Breast epithelium (tissue), 4 donors: ENCODE data around the gene METTL1. TPM values are rescaled to one million over a fixed set of nuclear protein-coding genes. Genes with fewer than 3 reads are reported as not detected.
"Not testable (repeated sequence)": the region's sequence is repeated elsewhere in the genome, so short reads cannot be mapped to it uniquely, and the experiment has no call there.

Experiments used
- DNase-seq, 2 donors: peaks; one replicate each; pipeline ENCODE4 v3.0.0-alpha.2; 2019; ENCODE audit warnings: low spot score in 2 of 2
- H3K27ac ChIP-seq, 2 donors: fragments of 200-600 bp; sonication (generic) in 1 of 2; one replicate each; pipeline ENCODE4 v1.5.1; 2016 to 2019; ENCODE audit warnings: mild to moderate bottlenecking in 1 of 2
- H3K27me3 ChIP-seq, 2 donors: fragments of 200-600 bp; sonication (generic) in 1 of 2; one replicate each; pipeline versions ENCODE4 v1.5.1 to v1.6.0; 2017 to 2019; ENCODE audit warnings: control low read depth in 1 of 2, mild to moderate bottlenecking in 1 of 2
- H3K36me3 ChIP-seq: fragments of 200-600 bp; one replicate; pipeline ENCODE4 v1.5.1; 2019
- H3K4me1 ChIP-seq, 2 donors: fragments of 200-600 bp; sonication (generic); one replicate each; pipeline ENCODE4 v1.5.1; 2016 to 2019; ENCODE audit warnings: control low read depth in 1 of 2
- H3K4me3 ChIP-seq, 3 donors: fragments of 200-600 bp; sonication (generic); 1 replicate in 2 of 3; 2 replicates in 1 of 3; pipeline ENCODE4 v1.5.1; 2016 to 2019; ENCODE audit warnings: mild to moderate bottlenecking in 3 of 3, moderate library complexity in 2 of 3
- H3K9me3 ChIP-seq, 2 donors: fragments of 200-600 bp; sonication (generic) in 1 of 2; one replicate each; pipeline ENCODE4 v1.5.1; 2016 to 2019; ENCODE audit warnings: control low read depth in 1 of 2
- POLR2A ChIP-seq: fragments of 450-650 bp; IDR thresholded peaks from one replicate; pipeline ENCODE4 v1.6.1; 2016; ENCODE audit warnings: antibody characterized with exemption, mild to moderate bottlenecking, moderate library complexity
- POLR2AphosphoS5 ChIP-seq, 3 donors: sonication (generic); formaldehyde crosslinking; IDR thresholded peaks; one replicate each; pipeline ENCODE4 v1.6.1; 2017; ENCODE audit warnings: antibody characterized with exemption in 3 of 3
- intact Hi-C: fragments of 100-400 bp; cut with DNase I; formaldehyde crosslinking; loops from one replicate; pipeline ENCODE4 v1.15.1; 2023; ENCODE audit warnings: low total_unique reads
- total RNA-seq, 3 donors: library from RNA; depleted of rRNA; stranded (reverse); fragments of >200 nt; gene quantifications; one replicate each; pipeline ENCODE4 v1.1.0, GENCODE V29; 2016
- TF ChIP-seq, protein P1 (sequence below), 3 donors: fragments of 450-650 bp; IDR thresholded peaks; one replicate each; pipeline ENCODE4 v1.5.1; 2016 to 2017; ENCODE audit warnings: antibody characterized with exemption in 3 of 3, mild to moderate bottlenecking in 3 of 3, moderate library complexity in 3 of 3

The METTL1 gene
- total RNA-seq, 3 donors from 2014 or later, result 4.8 to 12.6 (median 8.2) TPM

GRCh38 chr12:57723630-57723962 is 48.3 kb downstream of the METTL1 start:
- DNase-seq, result no peak
- Histone ChIP-seq H3K36me3 (no peaks in the 10 kb centered on the region), H3K27ac (no peak overlapping the region), H3K4me1 (peaks cover 0 to 5% of the 10 kb centered on the region in 2 donors), H3K27me3 (no peaks in the 10 kb centered on the region), H3K4me3 (no peak overlapping the region), H3K9me3 (no peaks in the 10 kb centered on the region)
- TF ChIP-seq POLR2AphosphoS5 (IDR thresholded peaks at IDR 0.05) (no peak), POLR2A (no peak)
- TF ChIP-seq, protein P1, sequence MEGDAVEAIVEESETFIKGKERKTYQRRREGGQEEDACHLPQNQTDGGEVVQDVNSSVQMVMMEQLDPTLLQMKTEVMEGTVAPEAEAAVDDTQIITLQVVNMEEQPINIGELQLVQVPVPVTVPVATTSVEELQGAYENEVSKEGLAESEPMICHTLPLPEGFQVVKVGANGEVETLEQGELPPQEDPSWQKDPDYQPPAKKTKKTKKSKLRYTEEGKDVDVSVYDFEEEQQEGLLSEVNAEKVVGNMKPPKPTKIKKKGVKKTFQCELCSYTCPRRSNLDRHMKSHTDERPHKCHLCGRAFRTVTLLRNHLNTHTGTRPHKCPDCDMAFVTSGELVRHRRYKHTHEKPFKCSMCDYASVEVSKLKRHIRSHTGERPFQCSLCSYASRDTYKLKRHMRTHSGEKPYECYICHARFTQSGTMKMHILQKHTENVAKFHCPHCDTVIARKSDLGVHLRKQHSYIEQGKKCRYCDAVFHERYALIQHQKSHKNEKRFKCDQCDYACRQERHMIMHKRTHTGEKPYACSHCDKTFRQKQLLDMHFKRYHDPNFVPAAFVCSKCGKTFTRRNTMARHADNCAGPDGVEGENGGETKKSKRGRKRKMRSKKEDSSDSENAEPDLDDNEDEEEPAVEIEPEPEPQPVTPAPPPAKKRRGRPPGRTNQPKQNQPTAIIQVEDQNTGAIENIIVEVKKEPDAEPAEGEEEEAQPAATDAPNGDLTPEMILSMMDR (IDR thresholded peaks at IDR 0.05), result no peak
- intact Hi-C loops, result no loop called here

GRCh38 chr12:57722716-57723629 is 48.9 kb downstream of the METTL1 start:
- TF ChIP-seq POLR2AphosphoS5 (IDR thresholded peaks at IDR 0.05) (no peak), POLR2A (no peak)
- TF ChIP-seq, protein P1 (IDR thresholded peaks at IDR 0.05), result no peak
- Histone ChIP-seq H3K4me3 (no peak overlapping the region), H3K27me3 (no peaks in the 10 kb centered on the region), H3K36me3 (peaks cover 4% of the 10 kb centered on the region), H3K27ac (no peak overlapping the region), H3K4me1 (peaks cover 0 to 5% of the 10 kb centered on the region in 2 donors), H3K9me3 (no peaks in the 10 kb centered on the region)
- peak in 1 of 2 donors; percentile 12 for DNase-seq
- intact Hi-C loops, result no loop called here

DNA sequence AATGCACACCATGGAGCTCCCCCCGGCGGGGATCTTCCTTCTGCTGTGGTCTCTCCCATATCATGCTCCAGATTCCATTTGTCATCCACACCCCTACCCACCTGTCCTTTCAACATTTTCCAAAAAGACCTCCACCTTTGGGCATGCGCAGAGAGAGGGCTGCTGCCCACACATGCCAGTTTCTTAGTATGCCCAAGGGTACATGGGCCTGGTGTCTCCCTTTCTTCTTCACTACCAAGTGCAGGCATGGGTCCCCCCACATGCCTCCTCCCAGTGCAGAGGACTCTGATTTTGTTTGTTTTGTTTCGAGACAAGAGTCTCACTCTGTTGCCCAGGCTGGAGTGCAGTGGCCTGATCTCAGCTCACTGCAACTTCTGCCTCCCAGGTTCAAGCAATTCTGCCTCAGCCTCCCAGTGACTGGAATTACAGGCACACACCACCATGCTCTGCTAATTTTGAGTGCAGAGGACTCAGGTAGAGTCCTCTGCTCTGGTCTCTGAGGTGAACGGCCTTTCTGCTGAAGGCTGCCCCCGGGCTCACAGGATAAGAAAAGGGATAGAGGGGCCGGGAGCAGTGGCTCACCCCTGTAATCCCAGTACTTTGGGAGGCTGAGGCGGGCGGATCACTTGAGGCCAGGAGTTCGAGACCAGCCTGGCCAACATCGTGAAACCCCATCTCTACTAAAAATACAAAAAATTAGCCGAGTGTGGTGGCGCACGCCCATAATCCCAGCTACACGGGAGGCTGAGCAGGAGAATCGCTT is 49.9 kb downstream of the METTL1 start:
- H3K4me1 ChIP-seq, H3K9me3 ChIP-seq, H3K36me3 ChIP-seq, H3K4me3 ChIP-seq, H3K27me3 ChIP-seq, intact Hi-C loops, H3K27ac ChIP-seq: not testable (repeated sequence)
- peak in 1 of 2 donors; percentile 15 for DNase-seq

DNA sequence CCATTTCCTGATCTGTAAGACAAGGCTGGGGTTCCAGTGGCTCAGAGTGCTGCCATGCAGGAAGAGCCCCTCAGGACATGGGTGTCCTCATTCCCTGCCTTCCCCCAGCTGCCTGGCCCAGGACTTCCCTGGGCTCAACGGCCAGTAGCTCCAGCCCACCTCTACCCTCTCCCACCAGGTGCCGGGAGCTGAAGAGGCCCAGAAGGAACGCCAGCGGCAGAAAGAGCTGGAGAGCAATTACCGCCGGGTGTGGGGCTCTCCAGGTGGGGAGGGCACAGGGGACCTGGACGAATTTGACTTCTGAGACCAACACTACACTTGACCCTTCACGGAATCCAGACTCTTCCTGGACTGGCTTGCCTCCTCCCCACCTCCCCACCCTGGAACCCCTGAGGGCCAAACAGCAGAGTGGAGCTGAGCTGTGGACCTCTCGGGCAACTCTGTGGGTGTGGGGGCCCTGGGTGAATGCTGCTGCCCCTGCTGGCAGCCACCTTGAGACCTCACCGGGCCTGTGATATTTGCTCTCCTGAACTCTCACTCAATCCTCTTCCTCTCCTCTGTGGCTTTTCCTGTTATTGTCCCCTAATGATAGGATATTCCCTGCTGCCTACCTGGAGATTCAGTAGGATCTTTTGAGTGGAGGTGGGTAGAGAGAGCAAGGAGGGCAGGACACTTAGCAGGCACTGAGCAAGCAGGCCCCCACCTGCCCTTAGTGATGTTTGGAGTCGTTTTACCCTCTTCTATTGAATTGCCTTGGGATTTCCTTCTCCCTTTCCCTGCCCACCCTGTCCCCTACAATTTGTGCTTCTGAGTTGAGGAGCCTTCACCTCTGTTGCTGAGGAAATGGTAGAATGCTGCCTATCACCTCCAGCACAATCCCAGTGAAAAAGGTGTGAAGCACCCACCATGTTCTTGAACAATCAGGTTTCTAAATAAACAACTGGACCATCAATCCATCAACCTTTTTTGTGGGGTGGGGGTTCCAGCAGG is 51.0 kb downstream of the METTL1 start:
- peak in 1 of 2 donors; percentile 6 for DNase-seq
- H3K4me3 ChIP-seq, result no peak overlapping the region
- no peak overlapping the region for H3K27ac ChIP-seq
- H3K27me3 ChIP-seq, result no peaks in the 10 kb centered on the region
- no peaks in the 10 kb centered on the region for H3K9me3 ChIP-seq
- no peak for TF ChIP-seq POLR2AphosphoS5 (IDR thresholded peaks at IDR 0.05)
- no peak for TF ChIP-seq POLR2A
- TF ChIP-seq, protein P1 (IDR thresholded peaks at IDR 0.05), result no peak
- H3K4me1 ChIP-seq, result peaks cover 0 to 4% of the 10 kb centered on the region in 2 donors
- H3K36me3 ChIP-seq, result peaks cover 7% of the 10 kb centered on the region
- intact Hi-C loops, result no loop called here
